GM18519 (cell line): ENCODE data around the gene PDZD2.

Experiments used
- ATAC-seq: cut with Tn5 transposase; IDR thresholded peaks from one replicate; pipeline ENCODE4 v1.9.1; 2021; ENCODE audit warnings: mild to moderate bottlenecking, moderate library complexity; ENCODE audit not compliant: unreplicated experiment, low FRiP score

Gene PDZD2

DNA sequence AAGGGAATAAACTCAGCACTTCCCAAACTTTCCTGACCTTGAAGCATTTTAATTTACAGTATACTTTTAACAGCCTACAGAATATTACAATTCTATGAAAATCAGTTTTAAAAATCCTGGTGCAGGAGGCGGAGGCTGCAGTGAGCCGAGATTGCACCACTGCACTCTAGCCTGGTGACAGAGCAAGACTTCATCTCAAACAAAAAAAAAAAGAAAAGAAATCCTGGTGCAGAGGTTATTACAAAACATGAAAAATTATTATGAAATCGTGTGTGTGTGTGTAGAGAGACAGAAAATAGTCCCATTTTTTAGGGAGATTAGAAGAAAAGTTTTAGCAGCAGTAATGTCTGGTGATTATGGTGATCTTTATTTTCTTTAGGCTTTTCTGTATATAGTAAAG lies 508.3 kb downstream of the PDZD2 start:
- no peak for ATAC-seq

DNA sequence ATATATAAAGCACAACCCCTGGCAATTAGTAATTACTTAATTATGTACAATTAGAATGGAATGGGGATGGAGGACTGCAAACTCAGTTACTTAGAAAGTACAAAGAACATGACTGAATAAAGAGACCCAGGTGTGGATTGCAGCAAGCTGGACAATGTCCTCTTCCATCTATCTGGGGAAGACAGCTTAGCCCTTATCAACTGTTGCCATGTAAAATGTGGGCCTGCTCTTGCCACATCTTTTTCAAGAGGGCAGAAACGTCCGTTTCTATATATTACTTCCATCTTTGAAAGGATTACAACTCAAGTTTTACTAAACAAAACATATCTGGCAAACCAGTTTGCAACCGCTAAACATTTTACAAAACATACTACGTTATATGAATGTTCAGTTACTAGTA lies 509.0 kb downstream of the PDZD2 start:
- ATAC-seq, result no peak

DNA sequence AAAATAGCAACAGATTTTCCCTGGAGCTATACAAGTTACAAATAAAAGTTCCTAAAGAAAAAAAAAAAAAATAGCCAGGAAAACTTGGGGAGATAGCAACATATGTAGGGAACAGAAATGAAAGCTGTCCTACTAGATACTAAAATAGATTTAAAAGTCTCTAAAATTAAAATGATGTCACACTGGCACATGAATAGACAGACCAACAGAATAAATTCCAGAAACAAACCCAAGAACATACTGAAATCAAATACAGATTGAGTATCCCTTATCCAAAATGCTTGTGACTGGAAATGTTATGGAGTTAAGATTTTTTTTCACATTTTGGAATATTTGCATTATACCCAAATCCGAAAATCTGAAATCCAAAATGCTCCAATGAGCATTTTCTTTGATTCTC lies 511.4 kb downstream of the PDZD2 start:
- ATAC-seq, result no peak

DNA sequence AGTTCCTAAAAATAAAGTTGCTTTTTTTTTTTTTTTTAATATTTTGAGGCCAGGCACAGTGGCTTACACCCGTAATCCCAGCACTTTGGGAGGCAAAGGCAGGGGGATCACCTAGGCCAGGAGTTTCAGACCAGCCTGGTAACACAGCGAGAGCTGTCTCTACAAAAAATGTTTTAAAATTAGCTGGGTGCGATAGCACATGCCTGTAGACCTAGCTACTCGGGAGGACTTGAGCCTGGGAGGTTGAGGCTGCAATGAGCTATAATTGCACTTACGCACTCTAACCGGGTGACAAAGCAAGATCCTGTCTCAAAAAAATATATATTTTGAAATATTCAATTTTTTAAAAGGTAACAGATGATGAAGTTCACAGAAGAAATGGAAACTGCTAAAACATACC lies 512.3 kb downstream of the PDZD2 start:
- no peak for ATAC-seq

DNA sequence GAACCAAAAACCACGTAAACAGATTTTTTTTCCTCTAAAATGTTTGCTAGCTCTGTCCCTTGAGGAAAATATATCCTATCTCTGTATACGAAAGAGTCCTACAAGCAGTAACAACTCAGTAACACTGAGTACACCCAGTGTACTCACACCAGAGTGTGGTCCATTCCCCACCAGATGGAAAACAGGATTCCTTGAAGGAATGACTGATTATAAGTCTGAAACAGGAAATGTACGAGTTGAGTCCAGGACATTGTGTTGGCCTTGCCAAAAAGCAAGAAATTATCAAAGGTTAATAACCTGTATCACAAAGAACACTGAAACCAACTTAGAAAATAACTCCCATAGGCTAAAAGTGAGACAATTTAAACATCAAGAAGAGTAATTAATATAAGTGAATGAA lies 514.8 kb downstream of the PDZD2 start:
- no peak for ATAC-seq

DNA sequence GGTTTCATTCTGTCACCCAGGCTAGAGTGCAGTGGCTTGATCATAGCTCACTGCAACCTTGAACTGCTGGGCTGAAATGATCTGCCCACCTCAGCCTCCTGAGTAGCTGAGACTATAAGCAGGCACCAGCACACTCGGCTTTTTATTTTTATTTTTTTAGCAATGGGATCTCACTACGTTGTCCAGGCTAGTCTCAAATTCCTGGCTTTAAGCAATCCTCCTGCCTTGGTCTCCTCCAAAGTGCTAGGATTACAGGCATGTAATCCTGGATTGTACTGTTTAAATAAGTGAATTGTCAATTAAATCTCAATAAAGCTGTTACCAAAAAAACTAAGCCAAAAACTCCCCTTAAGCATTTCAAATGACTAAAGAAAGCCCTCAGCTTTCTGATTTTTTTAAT lies 516.3 kb downstream of the PDZD2 start:
- no peak for ATAC-seq

DNA sequence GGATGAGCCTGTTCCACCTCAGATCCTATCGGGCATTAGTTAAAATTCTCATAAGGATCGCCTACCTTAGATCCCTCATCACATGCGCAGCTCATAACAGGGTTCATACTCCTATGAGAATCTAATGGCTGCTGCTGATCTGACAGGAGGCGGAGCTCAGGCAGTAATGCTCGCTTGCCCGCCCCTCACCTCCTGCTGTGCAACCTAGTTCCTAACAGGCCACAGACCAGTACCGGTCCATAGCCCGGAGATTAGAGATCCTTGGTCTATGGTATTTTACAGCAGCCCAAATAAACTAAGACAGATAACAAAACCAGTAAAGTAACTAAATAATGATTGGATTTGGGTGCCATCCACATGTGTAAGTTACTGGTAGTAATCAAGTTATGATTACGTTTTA lies 517.7 kb downstream of the PDZD2 start:
- no peak for ATAC-seq

DNA sequence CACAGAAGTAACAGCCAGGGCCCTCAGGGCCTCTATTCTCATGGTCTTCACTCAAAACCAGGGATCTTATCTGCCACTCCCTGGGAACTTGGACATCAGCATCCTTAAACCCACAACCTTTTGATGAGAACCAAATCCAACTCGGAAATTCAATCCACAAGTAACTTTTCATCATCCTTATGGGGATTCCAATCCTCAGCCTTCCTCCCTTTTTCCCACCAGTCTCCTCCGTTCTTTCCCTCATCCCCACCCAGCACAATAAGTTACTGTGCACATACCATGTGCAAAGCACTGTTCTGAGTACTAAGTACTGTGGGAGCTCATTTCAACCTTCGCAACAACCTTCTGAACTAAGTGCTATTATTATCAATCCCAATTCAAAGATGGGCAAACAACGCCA lies 518.1 kb downstream of the PDZD2 start:
- ATAC-seq, result no peak

DNA sequence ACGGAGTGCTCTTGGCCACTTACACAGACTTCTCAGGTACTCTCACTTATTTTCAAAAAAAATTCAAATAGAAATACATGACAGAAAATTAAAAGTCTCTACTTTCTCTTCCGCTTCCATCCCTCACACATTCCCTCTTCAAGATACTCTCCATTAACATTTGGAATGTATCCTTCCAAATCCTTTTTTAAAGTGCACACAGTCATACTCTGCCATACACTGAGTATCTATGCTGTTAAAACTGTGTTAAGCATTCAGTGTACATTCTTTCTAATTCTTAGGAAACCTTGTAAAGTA lies 519.7 kb downstream of the PDZD2 start:
- no peak for ATAC-seq

DNA sequence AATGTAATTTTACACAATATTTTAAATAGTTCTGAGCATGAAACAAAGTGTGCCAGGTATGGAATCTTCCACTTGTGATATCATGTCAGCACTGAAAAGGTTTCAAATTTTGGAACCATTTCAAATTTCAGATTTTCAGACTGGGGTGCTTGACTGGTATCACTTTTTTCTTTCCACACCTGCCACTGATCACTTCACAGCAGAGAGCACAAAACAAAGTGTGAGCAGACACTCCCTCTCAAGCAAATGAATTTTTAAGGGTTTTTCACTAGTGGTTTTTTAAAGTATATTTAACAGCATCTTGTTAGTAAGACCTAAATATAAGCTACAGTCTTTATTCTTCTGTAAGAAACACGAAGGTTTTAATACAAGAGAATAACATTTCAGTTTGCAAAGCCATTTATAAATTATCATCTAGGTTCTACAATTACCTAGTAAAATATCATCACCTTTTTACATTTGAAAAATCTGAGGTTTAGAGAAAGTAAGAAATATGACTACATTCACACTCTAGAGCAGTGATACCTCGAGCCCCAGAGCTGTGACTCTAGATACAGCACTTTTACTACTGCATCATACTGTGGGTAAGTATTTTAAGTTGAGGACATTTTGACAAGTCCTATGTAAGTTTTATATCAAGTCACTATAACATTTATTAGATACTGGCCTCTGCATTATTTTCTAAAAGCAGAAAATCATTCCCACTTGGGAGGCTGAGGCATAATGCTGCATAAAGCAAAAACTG lies 520.6 kb downstream of the PDZD2 start:
- ATAC-seq, result no peak

DNA sequence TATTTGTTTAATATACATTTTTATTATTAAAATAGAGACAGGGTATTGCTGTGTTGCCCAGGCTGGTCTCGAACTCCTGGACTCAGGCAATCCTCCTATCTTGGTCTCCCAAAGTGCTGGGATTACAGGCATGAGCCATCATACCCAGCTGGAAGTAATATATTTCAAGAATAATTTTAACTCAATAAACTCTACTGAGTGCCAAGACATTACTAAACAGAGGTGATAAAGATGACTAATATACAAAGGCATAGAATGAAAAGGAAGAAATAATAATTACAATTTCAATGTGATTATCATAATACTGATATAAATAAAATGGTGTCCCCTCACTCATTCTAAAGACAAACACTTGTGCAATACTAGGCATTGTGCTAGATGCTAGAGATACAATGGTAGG lies 521.3 kb downstream of the PDZD2 start:
- ATAC-seq, result no peak
